Measurements from ENCODE around the gene CD300LF. TPM values are rescaled to one million over a fixed set of nuclear protein-coding genes. Genes with fewer than 3 reads are reported as not detected.

CD300LF gene
- total RNA-seq, 2 donors from 2014 or later = 2.3 TPM; not detected in 1

DNA sequence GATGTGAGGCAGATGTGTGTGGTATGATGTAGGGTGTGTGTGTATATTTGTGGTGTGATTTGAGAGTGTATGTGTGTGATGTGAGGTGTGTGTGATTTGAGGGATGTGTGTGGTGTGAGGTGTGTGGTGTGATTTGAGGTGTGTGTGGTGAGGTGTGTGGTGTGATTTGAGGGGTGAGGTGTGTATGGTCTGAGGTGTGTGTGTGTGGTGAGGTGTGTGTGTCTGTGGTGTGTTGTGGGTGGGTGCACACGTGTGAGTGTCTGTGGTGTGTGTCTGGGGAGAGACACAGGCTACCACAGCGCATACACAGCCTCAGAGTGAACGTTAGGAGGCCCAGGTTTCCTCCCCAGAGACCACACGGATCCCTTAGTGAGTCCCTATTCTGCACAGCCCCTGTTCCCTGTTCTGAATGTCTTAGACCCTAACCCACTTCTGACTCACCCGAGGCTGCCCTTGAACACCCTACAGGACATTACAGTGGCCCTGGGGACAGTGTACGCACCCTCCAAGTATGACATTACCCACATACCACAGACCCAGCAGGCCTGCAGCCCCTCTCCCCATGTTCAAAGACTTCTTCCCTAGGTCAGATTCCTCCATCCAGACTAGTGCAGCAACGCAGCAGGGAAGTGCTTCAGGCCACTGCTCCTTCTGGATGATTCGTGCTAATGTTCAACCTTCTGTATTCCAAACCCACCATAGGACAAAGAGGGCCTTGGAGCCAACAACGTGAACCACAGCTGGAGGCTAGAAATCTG, 20.8 kb upstream of the CD300LF start:
- peaks cover 0 to 25% of the 10 kb centered on the region in 2 donors for H3K4me1 ChIP-seq (ENCODE audit: control insufficient read depth in 1 of 2, low read depth in 2 of 2)
- no peak overlapping the region for H3K27ac ChIP-seq
- no peak overlapping the region for H3K4me3 ChIP-seq
- no peak for ATAC-seq (ENCODE audit: insufficient number of reproducible peaks, low FRiP score, low read depth)
- TF ChIP-seq, protein P1, sequence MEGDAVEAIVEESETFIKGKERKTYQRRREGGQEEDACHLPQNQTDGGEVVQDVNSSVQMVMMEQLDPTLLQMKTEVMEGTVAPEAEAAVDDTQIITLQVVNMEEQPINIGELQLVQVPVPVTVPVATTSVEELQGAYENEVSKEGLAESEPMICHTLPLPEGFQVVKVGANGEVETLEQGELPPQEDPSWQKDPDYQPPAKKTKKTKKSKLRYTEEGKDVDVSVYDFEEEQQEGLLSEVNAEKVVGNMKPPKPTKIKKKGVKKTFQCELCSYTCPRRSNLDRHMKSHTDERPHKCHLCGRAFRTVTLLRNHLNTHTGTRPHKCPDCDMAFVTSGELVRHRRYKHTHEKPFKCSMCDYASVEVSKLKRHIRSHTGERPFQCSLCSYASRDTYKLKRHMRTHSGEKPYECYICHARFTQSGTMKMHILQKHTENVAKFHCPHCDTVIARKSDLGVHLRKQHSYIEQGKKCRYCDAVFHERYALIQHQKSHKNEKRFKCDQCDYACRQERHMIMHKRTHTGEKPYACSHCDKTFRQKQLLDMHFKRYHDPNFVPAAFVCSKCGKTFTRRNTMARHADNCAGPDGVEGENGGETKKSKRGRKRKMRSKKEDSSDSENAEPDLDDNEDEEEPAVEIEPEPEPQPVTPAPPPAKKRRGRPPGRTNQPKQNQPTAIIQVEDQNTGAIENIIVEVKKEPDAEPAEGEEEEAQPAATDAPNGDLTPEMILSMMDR (IDR thresholded peaks at IDR 0.05) = no peak
- DNase-seq (ENCODE audit: low spot score) = no peak
- no peaks in the 10 kb centered on the region for H3K27me3 ChIP-seq (replicated peaks; ENCODE audit: insufficient read depth)
- no peaks in the 10 kb centered on the region for H3K36me3 ChIP-seq
- no peaks in the 10 kb centered on the region for H3K9me3 ChIP-seq

DNA sequence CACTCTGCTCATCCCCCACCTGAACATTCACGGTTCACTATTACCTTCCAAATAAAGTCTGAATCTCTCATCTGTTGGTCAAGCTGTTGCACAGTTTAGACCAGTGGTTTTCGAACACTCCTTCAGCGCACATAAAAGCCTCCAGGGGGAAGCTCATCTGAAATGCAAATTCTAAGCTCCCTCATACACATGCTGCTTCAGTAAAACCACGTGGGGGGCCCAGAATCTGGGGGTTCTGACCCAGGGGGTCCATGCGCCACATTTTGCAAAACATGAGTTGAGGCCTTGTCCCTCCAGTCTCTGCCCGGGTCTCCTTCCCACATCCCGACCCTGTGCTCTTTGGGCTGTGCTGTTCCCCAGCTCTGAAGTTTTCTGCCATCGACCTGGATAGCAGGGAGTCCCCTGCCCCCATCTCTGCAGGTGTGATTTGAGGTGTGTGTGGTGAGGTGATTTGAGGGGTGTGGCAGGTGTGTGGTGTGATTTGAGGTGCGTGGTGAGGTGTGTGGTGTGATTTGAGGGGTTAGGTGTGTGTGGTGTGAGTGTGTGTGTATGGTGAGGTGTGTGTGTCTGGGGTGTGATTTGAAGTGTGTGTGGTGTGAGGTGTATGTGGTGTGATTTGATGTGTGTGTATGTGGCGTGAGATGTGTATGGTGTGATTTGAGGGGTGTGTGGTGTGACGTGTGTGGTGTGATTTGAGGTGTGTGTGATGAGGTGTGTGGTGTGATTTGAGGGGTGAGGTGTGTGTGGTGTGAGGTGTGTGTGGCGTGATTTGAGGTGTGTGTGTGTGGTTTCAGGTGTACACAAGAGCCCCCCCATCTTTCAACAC, 19.5 kb upstream of the CD300LF start:
- ATAC-seq (ENCODE audit: insufficient number of reproducible peaks, low FRiP score, low read depth) (no peak), DNase-seq (ENCODE audit: low spot score) (no peak)
- TF ChIP-seq, protein P1 (IDR thresholded peaks at IDR 0.05) = no peak
- Histone ChIP-seq H3K4me1 (ENCODE audit: control insufficient read depth in 1 of 2, low read depth in 2 of 2) (peaks cover 0 to 12% of the 10 kb centered on the region in 2 donors), H3K4me3 (no peak overlapping the region), H3K27me3 (replicated peaks; ENCODE audit: insufficient read depth) (no peaks in the 10 kb centered on the region), H3K27ac (no peak overlapping the region), H3K9me3 (no peaks in the 10 kb centered on the region), H3K36me3 (no peaks in the 10 kb centered on the region)

DNA sequence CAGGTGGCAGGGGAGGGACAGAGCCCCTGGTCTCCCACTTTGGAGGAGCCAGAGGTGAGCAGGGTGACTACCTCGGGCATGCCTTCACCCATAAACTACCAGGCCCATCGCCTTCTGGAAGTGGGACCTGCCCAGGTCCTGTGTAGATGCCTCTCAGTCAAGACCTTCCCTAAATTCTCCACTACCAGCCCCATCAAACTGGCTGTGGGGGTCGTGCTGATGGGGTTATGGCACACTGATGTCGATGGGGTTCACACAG, 18.6 kb upstream of the CD300LF start:
- no peak overlapping the region for H3K27ac ChIP-seq
- TF ChIP-seq, protein P1 (IDR thresholded peaks at IDR 0.05) = no peak
- no peak overlapping the region for H3K4me3 ChIP-seq
- H3K36me3 ChIP-seq = no peaks in the 10 kb centered on the region
- H3K4me1 ChIP-seq (ENCODE audit: control insufficient read depth in 1 of 2, low read depth in 2 of 2) = peaks cover 0 to 2% of the 10 kb centered on the region in 2 donors
- H3K9me3 ChIP-seq = no peaks in the 10 kb centered on the region
- H3K27me3 ChIP-seq (replicated peaks; ENCODE audit: insufficient read depth) = no peaks in the 10 kb centered on the region
- DNase-seq (ENCODE audit: low spot score) (no peak), ATAC-seq (ENCODE audit: insufficient number of reproducible peaks, low FRiP score, low read depth) (no peak)

DNA sequence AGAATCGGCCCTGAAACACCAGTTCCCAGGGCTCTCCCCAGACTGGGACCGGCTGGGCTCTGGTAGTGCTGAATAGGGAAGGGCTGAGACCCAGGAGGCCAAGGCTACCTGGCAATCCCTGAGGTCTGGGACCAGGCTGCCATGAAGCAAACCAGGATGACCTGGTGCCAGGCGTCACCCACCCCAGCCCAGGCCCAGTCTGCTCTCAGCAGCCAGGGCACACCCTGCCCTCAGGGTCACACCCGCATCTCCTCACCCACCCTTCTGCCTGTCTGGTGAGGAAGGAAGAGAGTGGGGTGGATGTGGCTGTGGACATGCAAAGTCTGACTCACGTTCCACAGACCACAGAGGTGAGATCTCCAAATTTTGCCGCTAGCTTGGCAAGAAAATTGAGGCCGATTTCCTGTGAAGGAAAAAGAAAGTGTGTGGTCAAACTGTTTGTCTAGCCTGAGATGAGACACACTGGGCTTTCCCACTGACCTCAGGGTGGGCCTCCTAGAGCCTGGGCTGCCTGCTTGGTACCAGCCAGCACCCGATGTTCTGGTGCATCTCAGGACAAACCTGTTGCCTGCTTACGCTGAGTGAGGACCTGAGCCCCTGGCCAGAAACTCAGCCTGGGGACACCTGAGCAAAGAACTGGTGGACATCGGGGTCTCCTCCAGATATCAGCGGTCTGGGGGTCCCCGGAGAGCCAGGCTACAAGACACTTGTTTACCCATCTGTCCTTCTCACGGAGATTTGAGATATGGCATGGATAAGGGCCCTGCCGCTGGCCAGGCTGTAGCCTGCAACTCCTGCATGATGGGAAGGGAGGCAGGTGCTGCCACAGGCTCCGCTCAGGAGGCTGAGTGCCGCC, 18.0 kb upstream of the CD300LF start:
- H3K9me3 ChIP-seq = no peaks in the 10 kb centered on the region
- H3K4me1 ChIP-seq (ENCODE audit: control insufficient read depth in 1 of 2, low read depth in 2 of 2) = no peaks in the 10 kb centered on the region
- no peaks in the 10 kb centered on the region for H3K36me3 ChIP-seq
- H3K27me3 ChIP-seq (replicated peaks; ENCODE audit: insufficient read depth) = no peaks in the 10 kb centered on the region
- no peak for ATAC-seq (ENCODE audit: insufficient number of reproducible peaks, low FRiP score, low read depth)
- H3K4me3 ChIP-seq = no peak overlapping the region
- TF ChIP-seq, protein P1 (IDR thresholded peaks at IDR 0.05) = no peak
- no peak for DNase-seq (ENCODE audit: low spot score)
- no peak overlapping the region for H3K27ac ChIP-seq

DNA sequence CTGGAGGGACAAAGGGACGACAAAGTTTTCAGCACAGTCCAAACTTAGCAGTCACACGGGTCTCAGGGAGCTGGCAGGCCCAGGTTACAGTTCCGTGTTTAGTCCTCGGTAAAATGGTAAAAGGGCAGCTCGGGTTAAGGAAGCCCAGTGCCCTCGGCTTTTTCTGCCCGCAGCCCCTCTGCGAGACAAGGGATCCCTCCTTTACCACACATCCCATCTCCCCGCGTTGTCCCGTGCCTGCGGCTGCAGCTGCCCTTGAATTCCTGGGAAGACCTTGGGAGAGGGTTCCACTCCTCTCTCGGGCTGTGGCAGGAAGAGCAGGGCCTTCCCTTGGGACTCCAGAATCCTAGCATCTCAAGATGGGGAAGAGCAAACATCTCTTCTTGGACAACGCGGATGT, 17.1 kb upstream of the CD300LF start:
- Histone ChIP-seq H3K9me3 (no peaks in the 10 kb centered on the region), H3K4me1 (ENCODE audit: control insufficient read depth in 1 of 2, low read depth in 2 of 2) (no peaks in the 10 kb centered on the region), H3K4me3 (no peak overlapping the region), H3K27ac (no peak overlapping the region), H3K36me3 (no peaks in the 10 kb centered on the region), H3K27me3 (replicated peaks; ENCODE audit: insufficient read depth) (no peaks in the 10 kb centered on the region)
- TF ChIP-seq, protein P1 (IDR thresholded peaks at IDR 0.05) = no peak
- DNase-seq (ENCODE audit: low spot score) (no peak), ATAC-seq (ENCODE audit: insufficient number of reproducible peaks, low FRiP score, low read depth) (no peak)

Measured in thoracic aorta (tissue), 2 donors.